Aortic smooth muscle cell (primary cell): ENCODE results near the gene SLC39A8. TPM values are rescaled to one million over a fixed set of nuclear protein-coding genes. Genes with fewer than 3 reads are reported as not detected.

ENCODE experiments used
- total RNA-seq: library from RNA; depleted of rRNA; stranded (reverse); fragments of >200 nt; gene quantifications from 2 replicates; pipeline ENCODE4 v1.2.3, GENCODE V29; 2014

Gene SLC39A8
- total RNA-seq, result 1.4 and 2.5 TPM in 2 replicates

DNA sequence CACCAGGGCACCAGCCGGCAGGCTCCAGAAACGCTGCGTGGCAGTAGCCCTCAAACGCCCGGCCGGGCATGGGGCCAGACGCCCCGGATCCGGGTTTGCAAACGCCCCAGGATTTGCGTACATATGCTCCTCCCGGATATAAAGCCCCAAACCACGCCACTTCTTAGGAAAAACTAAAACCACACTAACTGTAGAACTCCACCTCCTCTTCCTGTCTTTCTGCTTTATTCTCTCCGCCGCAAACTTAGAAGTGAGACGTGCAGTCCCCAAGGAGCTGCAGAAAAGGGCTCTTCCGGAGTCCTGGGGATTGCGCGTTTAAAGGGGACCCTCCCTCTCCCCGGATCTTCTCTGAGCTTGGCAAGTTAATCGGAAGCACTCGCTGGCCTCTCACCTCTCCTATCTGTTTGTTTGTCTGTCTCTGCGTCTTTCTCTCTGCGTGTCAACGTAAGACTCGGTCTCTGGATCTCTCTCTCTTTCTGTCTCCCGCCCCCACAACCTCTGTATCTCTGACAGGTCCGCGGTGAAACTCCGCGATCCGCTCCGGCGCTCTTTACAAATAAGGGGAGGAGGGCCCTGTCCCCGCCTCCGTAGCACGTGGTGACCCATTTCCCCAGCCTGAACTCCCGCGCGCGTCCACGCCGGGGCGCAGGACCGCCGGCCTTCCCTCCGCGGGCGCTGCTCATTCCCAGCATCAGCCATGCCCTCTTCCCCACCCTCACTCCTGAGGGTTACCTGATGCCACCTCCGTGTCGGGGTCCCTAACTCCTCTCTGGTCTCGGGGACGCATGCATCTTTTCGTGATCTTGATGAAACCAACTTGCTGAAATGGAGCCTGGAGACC, at the start of gene SLC39A8:
Gene SLC39A8 (minus strand): TSS at position 529 of the 841 bp plus-strand sequence. CDS start 820 bp downstream, outside the sequence.

Other genes starting within 250 kb of the SLC39A8 start
- 24.2 and 27.7 TPM in 2 replicates for gene NFKB1, start 155.9 kb upstream of the SLC39A8 start, total RNA-seq